NCI-H345 treated with DMSO at 0.1 percent for 48 hours (cell line): ENCODE results near the gene CMTM8.
"Not testable (repeated sequence)": the region's sequence is repeated elsewhere in the genome, so short reads cannot be mapped to it uniquely, and the experiment has no call there.

Experiments
- DNase-seq: peaks from one replicate; lab custom pipeline; 2025; ENCODE audit not compliant: unreplicated experiment; lab: John Stamatoyannopoulos, UW

CMTM8 gene

GRCh38 chr3:32374788-32375595 lies 136.5 kb downstream of the CMTM8 start:
- no peak for DNase-seq

DNA sequence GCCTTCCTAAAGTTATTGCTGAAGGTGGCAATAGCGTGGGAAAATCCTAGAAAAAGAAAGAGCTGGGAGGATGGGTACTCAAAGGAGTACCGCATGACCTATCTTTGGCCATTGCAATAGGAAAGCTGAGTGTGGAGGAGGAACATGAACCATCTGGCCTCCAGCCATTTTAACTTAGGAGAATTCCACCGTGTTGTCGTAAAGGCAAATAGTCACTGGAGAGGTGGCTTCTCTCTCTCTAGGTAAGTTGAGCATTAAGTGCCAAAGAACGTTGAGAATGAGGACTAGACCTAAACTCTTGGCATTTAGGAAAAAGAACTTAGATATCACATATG lies 137.1 kb downstream of the CMTM8 start:
- no peak for DNase-seq

DNA sequence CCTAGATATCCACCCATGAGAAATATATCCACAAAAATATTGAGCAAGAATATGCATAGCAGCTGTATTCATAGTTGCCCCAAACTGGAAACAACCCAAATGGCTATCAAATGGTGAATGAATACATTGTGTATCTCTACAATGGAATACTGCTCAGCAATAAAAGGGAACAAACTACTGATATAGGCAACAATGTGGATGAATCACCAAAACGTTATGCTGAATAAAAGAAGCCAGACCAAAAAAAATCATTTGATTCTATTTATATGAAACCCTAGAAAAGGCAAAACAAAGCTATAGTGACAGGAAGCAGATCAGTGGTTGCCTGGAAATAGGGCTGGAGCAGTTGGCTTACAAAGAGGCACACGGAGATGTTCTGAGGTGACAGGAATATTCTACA lies 137.6 kb downstream of the CMTM8 start:
- DNase-seq: no peak

DNA sequence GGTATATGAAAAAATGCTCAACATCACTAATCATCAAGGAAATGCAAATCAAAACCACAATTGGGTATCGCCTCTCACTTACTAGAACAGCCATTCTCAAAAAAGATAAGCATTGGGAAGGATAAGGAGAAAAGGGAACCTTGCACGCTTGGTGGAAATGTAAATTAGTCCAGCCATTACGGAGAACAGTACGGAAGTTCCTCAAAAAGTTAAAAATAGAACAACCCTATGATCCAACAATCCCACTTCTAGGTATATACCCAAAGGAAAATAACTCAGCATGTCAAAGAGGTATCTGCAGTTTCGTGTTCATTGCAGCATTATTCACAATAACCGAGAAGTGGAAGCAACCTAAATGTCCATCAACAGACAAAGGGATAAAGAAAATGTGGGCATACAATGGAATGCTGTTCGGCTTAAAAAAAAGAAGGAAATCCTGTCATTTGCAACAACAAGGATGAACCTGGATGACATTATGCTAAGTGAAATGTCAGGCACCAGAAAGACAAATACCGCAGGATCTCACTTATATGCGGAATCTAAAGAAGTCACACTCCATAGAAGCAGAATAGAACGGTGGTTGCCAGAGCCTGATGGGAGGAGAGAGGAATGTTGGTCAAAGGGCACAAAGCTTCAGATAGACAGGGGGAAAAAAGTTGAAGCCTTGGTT lies 141.5 kb downstream of the CMTM8 start:
- no peak for DNase-seq

DNA sequence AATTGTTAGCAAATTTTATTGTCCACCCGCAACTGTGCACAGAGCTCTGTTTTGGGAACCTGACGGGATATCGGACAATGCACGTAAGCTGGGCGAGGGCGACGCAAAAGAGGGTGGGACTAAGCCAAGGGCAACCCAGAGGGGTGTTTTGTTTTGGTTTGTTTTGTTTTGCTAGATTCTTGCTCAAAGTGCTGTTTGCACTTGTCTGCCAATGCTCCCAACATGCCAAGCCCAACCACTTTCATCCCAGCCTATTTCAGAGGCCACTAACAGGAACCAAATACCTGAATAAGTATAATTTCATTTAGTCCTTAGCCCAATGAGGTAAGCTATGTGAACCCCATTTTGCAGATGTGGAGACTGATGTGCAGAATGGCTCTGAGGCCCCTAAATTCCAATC lies 143.4 kb downstream of the CMTM8 start:
- no peak for DNase-seq

DNA sequence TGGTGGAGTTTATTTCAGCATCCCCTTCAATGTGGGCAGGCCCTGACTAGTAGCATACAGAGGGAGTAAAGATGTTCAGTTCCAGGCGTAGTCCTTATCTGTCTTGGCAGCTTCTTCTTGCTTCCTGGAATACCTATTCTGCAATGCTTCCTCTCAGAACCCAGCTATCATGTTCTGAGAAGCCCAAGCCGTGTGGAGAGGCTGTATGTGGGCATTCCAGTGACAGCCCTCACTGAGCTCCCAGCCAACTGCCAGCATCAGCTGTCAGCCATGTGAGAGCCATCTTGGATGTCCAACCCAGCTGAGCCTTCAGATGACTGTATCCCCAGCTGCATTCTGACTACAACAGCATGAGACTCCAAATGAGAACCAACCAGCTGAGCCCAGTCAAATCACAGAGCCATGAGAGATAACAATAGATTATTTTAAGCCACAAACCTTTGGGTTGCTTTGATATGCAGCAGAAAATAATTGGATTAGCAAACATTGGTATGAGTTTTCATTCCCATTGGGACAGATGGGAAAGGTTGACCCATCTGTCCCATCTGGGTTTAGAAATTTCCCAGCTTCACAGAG lies 144.7 kb downstream of the CMTM8 start:
- no peak for DNase-seq

- no peak for DNase-seq
Observed at GRCh38 chr3:32384938-32385337, 146.5 kb downstream of the CMTM8 start.

GRCh38 chr3:32387512-32387911 lies 149.0 kb downstream of the CMTM8 start:
- DNase-seq: no peak

DNA sequence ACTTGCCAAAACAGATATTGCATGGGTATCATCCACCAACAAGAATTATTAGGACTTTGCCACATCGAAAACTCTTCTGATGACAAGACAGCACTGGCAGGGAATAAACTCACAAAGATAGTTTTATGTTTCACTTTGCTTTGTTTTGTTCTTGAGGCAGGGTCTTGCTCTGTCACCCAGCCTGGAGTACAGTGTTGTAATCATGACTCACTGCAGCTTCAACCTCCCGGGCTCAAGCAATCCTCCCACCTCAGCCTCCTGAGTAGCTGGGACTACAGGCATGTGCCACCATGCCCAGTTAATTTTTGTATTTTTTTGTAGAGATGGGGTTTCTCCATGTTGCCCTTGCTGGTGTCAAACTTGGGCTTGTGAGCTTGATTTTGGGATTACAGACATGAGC lies 151.1 kb downstream of the CMTM8 start:
- not testable (repeated sequence) for DNase-seq

- DNase-seq: no peak
Observed at GRCh38 chr3:32391643-32392535, 153.4 kb downstream of the CMTM8 start, which contains the start of gene CMTM7. CMTM7 (plus strand) TSS chr3:32391853; CDS start chr3:32391907, 54 bp downstream.

GRCh38 chr3:32392536-32393302 lies 154.2 kb downstream of the CMTM8 start:
- DNase-seq: no peak

DNA sequence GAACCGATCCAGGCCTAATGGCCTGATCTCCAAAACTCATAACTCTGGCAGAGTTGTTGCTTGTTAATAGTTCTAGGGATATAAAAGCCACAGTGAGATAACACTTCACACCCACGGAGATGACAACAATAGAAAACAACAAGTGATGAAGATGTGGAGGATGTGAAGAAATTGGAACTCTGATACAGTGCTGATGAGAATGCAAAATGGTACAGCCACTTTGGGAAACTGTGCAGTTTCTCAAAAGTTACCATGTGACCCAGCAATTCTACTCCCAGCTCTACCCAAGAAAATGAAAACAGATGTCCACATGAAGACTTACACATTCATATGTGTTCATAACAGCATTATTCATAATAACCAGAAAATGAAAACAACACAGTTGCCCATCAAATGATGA lies 157.0 kb downstream of the CMTM8 start:
- no peak for DNase-seq

GRCh38 chr3:32397941-32398340 lies 159.5 kb downstream of the CMTM8 start:
- DNase-seq: no peak

GRCh38 chr3:32398531-32398930 lies 160.1 kb downstream of the CMTM8 start:
- DNase-seq: no peak

DNA sequence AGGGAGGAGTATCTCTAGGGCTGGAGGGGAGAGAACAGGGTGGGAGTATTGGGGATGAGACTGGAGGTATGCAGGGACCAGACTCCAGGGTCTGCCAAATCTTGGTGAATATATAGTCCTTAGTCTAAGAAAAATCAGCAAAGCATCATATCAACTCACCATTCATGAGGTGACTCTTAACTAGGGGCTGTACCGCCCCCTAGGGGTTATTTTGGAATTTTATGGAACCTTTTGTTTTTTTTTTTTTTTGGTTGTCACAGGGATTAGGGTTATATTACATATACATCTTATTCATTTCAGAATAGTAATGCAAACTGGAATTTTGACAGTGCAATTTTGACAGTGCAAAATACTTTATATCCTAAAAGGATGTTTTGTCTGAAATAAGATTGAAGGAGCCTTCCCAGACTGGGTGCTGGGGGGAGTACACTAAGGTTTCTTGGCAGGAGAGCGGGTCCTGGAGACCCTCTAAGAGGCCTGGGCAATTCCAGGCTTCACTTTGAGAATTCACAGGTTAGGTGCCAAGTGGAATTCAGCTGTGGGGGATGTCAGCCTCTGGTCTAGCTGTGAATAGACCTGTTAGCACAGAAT lies 160.6 kb downstream of the CMTM8 start:
- no peak for DNase-seq

DNA sequence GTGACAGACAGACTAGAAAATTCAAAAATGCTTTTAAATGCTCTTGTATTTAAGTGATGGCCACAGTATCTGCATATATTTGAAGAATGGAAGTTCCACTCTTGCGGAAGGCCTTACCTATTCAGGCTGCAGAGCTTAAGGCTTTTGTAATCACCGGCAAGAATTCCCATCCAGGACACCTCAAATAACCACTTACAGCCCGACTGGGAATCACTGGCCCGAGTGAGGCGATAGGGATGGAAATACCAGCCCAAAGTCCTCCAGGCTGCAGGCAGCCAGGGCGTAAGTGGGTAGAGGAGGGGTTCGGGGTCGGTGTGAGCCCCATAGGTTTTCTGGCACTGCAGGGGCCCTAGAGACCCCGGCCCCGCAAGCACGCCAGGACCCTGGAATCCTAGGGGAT lies 162.6 kb downstream of the CMTM8 start:
- no peak for DNase-seq

DNA sequence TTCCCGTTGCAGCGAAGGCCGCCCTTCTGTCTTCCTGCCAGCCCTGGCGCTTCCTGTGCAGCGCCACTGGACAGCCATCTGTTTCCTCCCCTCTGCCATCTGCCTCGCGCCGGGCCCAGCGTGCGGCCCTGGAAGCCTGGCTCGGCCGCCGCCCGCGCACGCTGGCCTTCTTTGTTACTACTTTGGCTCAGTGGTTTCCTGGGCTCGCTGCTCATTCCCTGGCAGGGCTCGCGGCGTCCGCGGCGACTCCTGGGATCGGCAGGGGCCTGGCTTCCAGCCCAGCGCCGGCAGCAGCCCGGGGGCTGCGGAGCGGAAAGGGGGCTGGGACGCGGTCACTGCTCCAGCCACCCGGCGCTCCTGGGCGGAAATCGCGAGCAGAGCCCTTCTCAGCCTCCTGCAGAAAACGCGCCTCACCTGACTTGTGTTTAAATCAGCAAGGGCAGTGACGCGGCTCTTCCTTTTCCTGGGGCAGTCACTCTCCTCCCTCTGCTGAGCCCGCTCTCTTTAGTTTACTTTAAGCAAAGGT lies 163.1 kb downstream of the CMTM8 start:
- DNase-seq: no peak

- DNase-seq: no peak
Observed at GRCh38 chr3:32403663-32404062, 165.2 kb downstream of the CMTM8 start.

DNA sequence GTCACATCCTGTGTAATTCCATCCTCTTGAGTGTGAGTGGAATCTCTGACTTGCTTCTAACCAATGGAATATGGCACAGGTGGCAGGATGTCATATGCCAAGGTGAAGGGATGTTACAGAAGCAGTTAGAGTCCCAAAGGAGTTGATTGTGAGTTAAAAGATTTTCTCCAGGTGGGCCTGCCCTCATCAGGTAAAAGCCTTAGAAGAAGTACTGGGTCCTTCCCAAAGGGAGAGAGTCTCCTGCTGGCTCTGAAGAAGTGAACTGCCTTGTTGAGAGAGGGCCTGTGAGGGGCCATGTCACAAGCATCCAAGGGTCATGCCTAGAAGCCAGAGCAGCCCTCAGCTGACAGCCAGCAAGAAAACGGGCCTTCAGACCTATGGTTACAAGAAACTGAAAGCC lies 166.2 kb downstream of the CMTM8 start:
- DNase-seq: no peak

DNA sequence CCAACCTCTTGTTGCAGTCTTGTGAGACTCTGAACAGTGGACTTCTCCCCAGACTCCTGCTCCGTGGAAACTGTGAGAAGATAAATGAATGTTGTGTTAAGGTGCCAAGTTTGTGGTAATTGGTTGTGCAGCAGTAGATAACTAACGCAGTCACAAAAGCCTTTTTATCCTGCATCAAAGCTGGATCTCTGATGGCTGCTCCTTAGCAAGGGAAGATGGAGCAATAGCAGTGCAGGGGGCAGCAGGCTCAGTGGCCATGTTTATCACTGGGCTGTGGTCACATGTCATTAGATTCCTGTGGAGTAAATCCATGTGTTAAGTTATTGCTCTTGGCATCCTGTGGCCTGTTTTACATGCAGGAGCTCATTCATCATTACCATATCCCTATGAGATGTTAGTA lies 166.7 kb downstream of the CMTM8 start:
- no peak for DNase-seq
